ENCODE data around the gene ARSB.

ARSB gene

DNA sequence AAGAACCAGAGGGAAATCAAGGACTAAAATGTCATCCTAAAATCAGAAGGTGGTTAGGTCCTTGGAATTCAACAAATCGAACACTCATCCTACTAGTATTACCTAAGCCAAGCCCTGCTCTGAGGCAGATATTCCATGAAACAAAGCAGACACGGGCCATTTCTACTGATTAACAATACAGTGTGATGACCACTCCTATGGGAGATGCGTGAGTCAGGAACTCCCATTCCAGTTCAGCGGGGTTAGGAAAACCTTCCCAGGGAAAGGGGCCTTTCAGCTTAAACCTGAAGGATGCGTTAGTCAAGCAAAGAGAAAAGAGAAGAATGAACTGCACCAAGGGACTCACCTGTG lies 218.7 kb downstream of the ARSB start:
- TF ChIP-seq GABPA (IDR thresholded peaks at IDR 0.05; ENCODE audit: low read depth) (no peak), SPI1 (IDR thresholded peaks at IDR 0.05; ENCODE audit: borderline replicate concordance, low read depth) (no peak)
- TF ChIP-seq, protein P1, sequence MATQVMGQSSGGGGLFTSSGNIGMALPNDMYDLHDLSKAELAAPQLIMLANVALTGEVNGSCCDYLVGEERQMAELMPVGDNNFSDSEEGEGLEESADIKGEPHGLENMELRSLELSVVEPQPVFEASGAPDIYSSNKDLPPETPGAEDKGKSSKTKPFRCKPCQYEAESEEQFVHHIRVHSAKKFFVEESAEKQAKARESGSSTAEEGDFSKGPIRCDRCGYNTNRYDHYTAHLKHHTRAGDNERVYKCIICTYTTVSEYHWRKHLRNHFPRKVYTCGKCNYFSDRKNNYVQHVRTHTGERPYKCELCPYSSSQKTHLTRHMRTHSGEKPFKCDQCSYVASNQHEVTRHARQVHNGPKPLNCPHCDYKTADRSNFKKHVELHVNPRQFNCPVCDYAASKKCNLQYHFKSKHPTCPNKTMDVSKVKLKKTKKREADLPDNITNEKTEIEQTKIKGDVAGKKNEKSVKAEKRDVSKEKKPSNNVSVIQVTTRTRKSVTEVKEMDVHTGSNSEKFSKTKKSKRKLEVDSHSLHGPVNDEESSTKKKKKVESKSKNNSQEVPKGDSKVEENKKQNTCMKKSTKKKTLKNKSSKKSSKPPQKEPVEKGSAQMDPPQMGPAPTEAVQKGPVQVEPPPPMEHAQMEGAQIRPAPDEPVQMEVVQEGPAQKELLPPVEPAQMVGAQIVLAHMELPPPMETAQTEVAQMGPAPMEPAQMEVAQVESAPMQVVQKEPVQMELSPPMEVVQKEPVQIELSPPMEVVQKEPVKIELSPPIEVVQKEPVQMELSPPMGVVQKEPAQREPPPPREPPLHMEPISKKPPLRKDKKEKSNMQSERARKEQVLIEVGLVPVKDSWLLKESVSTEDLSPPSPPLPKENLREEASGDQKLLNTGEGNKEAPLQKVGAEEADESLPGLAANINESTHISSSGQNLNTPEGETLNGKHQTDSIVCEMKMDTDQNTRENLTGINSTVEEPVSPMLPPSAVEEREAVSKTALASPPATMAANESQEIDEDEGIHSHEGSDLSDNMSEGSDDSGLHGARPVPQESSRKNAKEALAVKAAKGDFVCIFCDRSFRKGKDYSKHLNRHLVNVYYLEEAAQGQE (IDR thresholded peaks at IDR 0.05; ENCODE audit: insufficient replicate concordance, low read depth): no peak
- H3K4me3 ChIP-seq (replicated peaks; ENCODE audit: insufficient read depth, low read length): no peak overlapping the region
- no peak for DNase-seq (ENCODE audit: low read depth in 1 of 2, low spot score in 1 of 2)
- H3K27ac ChIP-seq (replicated peaks): no peak overlapping the region
- no peaks in the 10 kb centered on the region for H3K27me3 ChIP-seq (ENCODE audit: insufficient read depth, poor library complexity, severe bottlenecking)

DNA sequence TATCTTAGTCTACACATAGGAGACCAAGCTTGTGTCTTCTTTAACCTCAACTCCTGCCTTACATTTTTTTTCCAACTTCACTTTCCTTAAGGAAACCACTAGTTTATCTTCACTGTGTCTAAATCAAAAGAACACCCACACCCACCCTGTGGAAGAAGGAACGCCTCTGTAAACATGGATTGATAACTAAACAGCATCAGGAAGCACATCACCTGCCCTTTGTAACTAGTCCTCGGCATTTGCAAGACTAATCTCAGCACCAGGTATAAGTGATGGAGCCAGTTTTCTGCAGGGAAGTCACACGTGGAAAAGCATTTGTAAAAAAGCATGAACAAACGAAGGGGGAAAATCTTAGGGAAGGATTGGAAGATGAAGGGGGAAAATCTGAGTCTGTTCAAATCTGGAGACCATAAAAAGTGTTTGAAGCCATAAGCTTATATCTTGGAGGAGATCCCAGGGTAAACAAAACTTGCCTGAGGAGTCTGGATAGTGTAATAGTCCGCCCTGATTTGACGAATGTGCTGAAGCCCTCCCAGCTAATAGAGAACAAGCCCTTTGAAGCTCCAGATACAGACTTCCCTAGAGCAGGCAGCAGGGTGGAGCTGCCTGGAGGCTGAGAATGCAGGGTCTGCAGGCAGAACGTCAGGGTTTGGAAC lies 219.2 kb downstream of the ARSB start:
- no peaks in the 10 kb centered on the region for H3K27me3 ChIP-seq (ENCODE audit: insufficient read depth, poor library complexity, severe bottlenecking)
- H3K4me3 ChIP-seq (replicated peaks; ENCODE audit: insufficient read depth, low read length): no peak overlapping the region
- no peak for DNase-seq (ENCODE audit: low read depth in 1 of 2, low spot score in 1 of 2)
- no peak for TF ChIP-seq POLR2AphosphoS5 (IDR thresholded peaks at IDR 0.05; ENCODE audit: low read depth)
- no peak for TF ChIP-seq GABPA (IDR thresholded peaks at IDR 0.05; ENCODE audit: low read depth)
- TF ChIP-seq, protein P1 (IDR thresholded peaks at IDR 0.05; ENCODE audit: insufficient replicate concordance, low read depth): no peak
- TF ChIP-seq, protein P2, sequence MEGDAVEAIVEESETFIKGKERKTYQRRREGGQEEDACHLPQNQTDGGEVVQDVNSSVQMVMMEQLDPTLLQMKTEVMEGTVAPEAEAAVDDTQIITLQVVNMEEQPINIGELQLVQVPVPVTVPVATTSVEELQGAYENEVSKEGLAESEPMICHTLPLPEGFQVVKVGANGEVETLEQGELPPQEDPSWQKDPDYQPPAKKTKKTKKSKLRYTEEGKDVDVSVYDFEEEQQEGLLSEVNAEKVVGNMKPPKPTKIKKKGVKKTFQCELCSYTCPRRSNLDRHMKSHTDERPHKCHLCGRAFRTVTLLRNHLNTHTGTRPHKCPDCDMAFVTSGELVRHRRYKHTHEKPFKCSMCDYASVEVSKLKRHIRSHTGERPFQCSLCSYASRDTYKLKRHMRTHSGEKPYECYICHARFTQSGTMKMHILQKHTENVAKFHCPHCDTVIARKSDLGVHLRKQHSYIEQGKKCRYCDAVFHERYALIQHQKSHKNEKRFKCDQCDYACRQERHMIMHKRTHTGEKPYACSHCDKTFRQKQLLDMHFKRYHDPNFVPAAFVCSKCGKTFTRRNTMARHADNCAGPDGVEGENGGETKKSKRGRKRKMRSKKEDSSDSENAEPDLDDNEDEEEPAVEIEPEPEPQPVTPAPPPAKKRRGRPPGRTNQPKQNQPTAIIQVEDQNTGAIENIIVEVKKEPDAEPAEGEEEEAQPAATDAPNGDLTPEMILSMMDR (IDR thresholded peaks at IDR 0.05; ENCODE audit: insufficient read depth, low read length): no peak
- TF ChIP-seq SPI1 (IDR thresholded peaks at IDR 0.05; ENCODE audit: borderline replicate concordance, low read depth): no peak
- no peak overlapping the region for H3K27ac ChIP-seq (replicated peaks)

DNA sequence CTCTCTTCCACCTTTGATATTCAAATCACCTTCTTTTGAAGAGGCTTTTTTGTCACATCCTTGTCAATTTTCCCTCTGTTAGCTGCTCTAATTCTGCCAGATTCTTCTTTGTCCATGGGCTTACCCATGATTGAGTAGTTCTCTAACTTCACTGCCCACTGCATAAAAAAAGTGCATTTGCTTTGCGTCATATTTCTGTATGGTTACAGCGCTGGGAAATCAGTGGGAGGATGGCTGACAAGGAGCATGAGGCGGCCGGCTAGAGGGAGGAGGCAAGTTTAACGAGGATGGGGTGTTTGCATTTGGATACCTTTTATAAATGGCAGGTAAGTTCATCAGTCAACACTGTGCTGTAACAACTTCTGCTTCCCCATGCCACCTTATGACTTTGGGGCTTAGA lies 220.0 kb downstream of the ARSB start:
- Histone ChIP-seq H3K27ac (replicated peaks) (no peak overlapping the region), H3K4me3 (replicated peaks; ENCODE audit: insufficient read depth, low read length) (no peak overlapping the region), H3K27me3 (ENCODE audit: insufficient read depth, poor library complexity, severe bottlenecking) (no peaks in the 10 kb centered on the region)
- TF ChIP-seq, protein P1 (IDR thresholded peaks at IDR 0.05; ENCODE audit: insufficient replicate concordance, low read depth): no peak
- TF ChIP-seq GABPA (IDR thresholded peaks at IDR 0.05; ENCODE audit: low read depth): no peak
- TF ChIP-seq, protein P2 (IDR thresholded peaks at IDR 0.05; ENCODE audit: insufficient read depth, low read length): no peak
- no peak for TF ChIP-seq POLR2AphosphoS5 (IDR thresholded peaks at IDR 0.05; ENCODE audit: low read depth)
- no peak for TF ChIP-seq SPI1 (IDR thresholded peaks at IDR 0.05; ENCODE audit: borderline replicate concordance, low read depth)
- no peak for DNase-seq (ENCODE audit: low read depth in 1 of 2, low spot score in 1 of 2)
